HCEC 1CT (cell line): ENCODE data around the gene MAPRE3.

Experiments
- DNase-seq: peaks from one replicate; pipeline ENCODE4 v3.0.0-alpha.2; 2017

The MAPRE3 gene

GRCh38 chr2:26951236-26951635, 19.2 kb upstream of the MAPRE3 start:
- DNase-seq, result no peak

DNA sequence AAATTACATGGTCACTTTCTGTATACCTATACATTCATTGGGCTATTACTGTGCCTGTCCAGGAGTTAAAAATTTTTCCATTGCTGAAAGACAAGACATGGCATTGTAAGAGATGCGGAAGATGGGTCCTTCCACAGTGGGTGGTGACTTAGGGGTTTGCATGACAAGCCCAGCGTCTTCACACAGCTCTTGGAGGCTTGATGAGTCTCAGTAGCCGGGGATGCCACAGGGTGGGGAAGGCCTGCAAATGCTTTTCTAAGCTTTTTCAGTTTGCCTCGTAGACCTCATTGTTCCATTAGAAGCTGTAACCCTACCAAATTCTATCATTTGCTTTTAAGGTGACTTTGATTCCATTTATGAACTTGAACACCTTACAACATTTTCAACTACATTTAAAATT, 18.1 kb upstream of the MAPRE3 start:
- no peak for DNase-seq

DNA sequence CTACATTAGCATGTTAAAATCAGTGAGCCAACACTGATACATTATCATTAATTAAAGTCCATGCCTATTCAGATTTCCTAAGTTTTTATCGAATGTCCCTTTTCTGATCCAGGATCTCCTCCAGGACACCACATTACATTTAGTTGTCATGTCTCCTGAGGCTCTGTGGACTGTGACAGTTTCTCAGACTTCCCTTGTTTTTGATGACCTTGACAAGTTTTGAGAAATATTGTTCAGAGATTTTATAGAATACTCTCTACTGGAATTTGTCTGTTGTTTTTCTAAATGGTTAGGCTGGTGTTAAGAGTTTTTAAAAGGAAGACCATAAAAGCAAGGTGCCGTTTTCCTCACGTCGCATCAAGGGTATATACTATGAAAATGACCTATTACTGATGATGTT, 16.3 kb upstream of the MAPRE3 start:
- no peak for DNase-seq

GRCh38 chr2:26957041-26957440, 13.4 kb upstream of the MAPRE3 start:
- DNase-seq, result no peak

GRCh38 chr2:26957534-26957933, 12.9 kb upstream of the MAPRE3 start:
- DNase-seq, result no peak

DNA sequence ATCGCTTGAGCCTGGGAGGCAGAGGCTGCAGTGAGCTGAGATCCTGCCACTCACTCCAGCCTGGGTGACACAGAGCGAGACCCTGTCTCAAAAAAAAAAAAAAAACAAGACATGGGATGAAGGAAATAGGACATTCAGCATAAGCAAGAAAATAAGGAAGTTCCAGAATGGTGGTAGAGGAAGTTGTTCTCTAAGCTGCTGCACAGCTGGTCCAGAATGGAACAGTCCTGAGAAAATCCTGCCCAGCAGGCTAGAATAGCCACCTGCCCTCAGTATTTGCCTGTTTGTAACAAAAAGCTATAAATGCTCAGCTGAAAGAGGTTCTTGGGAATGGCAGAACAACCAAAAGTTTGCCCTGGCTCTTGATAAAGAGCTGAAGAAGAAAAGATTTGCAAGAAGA, 11.1 kb upstream of the MAPRE3 start:
- DNase-seq, result no peak

DNA sequence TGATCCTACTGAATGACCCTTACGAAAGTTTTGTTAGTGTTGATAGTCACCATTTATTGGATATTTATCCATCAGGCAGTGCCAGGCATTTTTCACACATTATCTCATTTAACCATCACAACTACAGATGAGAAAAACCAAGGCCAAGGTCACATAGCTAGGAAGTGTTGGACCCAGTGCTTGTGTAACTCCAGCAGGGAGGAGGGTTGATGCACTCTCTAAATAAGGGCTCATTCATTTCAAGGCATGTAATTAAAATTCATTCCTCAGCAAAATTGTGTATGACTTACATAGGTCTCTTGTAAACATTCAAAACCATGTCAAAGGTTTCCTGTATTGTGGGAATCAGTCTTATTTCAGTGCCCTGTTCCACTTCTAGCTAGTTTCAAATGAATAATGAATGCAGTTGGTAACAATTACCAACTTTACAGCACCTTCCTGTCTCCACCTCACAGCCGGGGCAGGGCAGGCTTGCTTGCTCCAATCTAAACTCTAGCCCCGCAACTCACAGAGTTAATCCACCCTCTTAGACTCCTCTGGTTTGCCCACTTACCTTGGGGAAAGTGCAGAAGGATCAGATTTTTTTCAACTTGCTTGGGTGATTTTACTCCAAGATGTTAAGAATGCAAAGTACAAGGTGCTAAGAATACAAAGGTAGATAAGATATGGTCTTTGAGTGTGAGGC, 5.8 kb upstream of the MAPRE3 start:
- DNase-seq, result no peak

GRCh38 chr2:26968001-26968400, 2.4 kb upstream of the MAPRE3 start:
- no peak for DNase-seq

GRCh38 chr2:26969077-26969844, 1.2 kb upstream of the MAPRE3 start:
- no peak for DNase-seq

DNA sequence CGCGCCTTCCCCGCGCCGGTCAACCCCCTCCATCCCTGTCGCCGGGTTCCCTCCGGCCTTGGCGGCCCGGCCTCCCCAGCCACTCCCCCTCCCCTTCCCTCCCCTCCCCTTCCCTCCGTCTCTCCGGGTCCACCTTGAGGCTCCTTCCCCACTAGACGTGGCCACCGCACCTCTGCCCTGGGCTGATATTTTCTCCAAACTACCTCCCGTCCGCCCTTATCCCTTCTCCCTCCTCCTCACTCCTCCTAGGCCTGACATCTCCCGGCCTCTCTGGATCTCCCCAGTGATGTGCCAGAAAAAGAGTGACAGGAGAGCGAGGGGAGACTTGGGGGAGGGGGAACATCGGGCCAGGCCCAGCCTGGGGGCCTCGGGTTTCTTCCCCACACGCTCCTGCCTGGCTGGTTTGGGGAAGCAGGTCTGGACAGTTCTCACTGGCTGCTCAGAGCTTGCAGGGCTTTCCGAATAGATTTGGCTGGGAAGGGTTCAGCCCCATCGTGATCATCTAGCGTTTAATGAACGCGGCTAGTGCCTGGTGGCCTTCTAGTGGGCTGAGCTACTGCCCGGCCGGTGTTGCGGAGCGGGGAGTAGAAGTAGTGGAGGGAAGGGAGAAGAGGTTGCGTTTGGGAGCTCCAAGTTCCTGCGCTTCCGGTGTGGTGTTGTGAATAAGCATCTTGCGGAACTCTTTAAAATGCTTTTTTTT, 641 bp downstream of the MAPRE3 start:
- DNase-seq, result peak; percentile 29

DNA sequence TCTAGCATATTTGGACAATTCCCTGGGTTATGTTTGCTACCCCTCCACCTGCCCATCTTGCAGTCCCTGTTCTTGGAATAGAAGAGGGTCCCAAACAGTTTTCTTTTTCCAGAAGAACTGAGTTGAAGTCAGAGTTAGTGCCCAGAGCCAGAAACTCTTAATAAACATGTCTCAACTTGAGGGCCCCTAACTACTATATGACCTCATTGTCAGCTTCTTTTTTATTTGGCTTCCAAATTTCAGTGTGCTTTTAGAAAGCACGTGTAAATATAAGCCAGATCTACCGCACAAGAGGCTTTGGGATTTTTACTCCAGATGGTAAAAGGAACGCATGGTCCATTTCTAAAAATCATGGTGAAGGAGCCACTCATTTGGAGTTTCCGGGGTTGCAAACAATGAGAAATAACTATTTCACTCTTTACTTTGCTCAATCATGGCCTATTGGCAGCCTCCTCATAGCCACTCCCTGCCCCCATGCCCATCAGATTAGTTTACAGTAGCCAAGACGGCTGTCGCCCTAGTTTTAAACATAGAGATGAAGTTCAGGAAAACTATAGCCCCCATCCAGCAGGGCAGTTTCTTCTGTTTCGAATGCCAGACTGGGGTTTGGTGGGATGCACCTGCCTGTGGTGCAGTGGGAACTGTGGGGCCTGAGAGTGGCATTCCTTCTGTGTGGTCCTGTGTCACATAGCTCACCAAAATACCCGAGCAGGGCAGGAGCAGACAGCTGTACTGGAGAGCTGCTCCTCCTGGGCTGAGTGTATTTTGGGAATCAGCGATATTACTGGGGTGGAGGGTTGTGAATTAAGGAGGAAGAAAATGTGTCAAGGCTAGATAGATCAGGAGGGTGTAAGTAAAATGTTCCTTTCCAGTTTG, 1.7 kb downstream of the MAPRE3 start:
- DNase-seq, result no peak

GRCh38 chr2:26974352-26974751, 3.9 kb downstream of the MAPRE3 start:
- DNase-seq, result no peak

- DNase-seq, result no peak
Observed at GRCh38 chr2:26975102-26975501, 4.7 kb downstream of the MAPRE3 start.

GRCh38 chr2:26975656-26976055, 5.2 kb downstream of the MAPRE3 start:
- no peak for DNase-seq

- peak; percentile 78 for DNase-seq
Observed at GRCh38 chr2:26976237-26976636, 5.8 kb downstream of the MAPRE3 start.

DNA sequence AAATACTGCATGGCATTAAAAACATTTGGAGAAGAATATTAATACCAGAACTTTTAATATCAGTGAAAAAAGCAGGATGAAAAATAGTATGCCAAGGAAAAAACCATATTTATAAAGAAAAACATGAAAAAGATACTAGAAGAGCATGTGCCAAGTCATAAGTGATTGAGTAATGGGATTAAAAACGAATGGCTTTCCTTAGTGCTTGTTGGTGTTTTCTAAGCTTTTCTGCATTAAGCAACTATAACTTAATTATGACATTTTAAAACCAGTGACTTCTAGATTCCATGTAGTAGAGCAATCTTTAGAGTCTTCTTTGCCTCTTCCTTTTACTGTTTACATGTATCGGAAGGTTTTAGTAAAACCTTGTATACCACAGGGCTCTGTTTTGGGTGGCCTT, 6.6 kb downstream of the MAPRE3 start:
- no peak for DNase-seq

GRCh38 chr2:26978061-26978596, 7.7 kb downstream of the MAPRE3 start:
- no peak for DNase-seq

- DNase-seq, result no peak
Observed at GRCh38 chr2:26979741-26980140, 9.3 kb downstream of the MAPRE3 start.

- no peak for DNase-seq
Observed at GRCh38 chr2:26980971-26981370, 10.5 kb downstream of the MAPRE3 start.

DNA sequence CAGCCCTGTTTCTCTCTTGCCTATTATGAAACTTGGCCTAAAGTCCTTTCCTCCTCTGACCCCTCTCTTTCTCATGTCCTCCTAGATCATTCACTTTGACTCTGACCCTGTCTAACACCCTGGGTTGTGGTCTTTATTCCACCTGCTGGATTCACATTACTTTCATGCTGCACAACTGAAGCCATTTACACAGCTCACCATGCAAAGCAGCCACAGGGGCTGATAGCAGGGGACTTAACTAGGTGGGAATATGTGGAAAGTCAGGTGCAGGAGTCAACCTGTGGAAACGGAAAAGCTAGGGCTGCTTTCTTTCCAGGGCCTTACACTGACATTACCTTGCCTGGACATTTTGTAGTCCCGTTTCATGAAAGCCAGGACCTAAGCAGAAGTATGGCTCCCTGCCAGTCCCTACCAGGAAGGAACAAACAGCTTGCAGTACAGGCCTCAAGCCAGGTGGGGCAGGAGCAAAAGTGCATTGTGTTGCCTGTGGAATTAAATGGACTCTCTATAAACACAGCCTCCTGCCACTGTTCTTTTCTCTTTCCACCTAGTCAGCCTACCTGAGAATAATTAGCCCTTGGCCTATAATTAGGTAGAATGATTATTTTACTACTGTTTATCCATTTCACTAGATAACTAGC, 11.8 kb downstream of the MAPRE3 start:
- DNase-seq, result peak; percentile 43

DNA sequence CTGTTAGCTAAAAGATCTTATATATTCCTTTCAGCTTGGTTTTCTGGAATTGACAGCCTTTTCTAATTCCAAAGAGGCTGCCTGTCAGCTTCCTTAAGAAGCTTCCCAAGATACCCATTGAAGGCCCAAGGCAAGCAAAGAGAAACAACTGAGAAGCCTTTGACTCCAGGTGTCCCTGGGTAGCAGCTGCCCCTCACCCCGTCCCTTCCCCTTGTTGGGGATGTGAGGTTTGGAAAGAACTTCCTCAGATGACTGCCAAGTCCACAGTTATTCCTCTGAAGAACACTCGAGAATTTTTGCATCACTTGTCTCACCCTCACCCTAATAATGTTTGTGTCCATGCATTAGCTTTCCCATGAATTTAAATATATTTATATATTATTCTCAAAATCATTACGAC, 13.3 kb downstream of the MAPRE3 start:
- no peak for DNase-seq

DNA sequence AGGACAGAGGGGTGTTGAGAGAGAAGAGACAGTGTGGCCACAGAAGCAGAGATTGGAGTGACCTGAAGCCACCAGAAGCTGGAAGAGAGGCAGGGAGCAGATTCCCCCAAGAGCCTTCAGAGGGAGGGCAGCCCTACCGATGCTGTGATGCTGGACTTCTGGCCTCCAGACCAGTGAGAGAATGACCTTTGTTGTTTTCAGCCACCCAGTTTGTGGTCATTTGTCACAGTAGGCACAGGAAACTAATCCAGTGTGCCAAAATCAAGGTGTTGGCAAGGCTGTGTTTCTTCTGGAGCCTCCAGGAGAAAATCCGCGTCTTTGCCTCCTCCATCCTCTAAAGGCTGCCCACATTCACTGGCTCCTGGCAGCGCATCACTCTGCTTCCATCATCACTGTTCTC, 15.4 kb downstream of the MAPRE3 start:
- no peak for DNase-seq
